ENCODE measurements around the gene SMIM45.

Gene SMIM45

DNA sequence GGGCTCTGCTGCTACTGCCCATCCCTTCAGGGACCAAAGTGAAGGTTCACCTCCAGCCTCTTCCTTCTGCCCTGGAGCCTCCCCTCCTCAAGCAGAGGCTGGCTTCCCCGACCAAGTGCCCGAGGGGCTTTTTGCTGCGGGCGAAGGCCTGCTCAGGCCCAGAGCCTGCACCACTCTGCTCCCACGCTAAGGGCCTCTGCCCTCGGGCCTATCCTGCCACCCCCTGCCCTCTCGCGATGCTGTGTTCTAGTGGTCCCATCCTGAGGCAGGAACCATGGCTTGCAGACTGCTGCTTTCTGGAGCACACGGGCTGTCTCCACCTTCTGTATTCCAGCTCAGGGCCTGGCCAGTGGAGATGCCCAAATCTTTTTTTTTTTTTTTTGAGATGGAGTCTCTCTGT is 16.4 kb upstream of the SMIM45 start:
- no peak for DNase-seq (ENCODE audit: low read depth)
- H3K4me3 ChIP-seq (ENCODE audit: low read depth, low read length): no peak overlapping the region
- TF ChIP-seq, protein P1, sequence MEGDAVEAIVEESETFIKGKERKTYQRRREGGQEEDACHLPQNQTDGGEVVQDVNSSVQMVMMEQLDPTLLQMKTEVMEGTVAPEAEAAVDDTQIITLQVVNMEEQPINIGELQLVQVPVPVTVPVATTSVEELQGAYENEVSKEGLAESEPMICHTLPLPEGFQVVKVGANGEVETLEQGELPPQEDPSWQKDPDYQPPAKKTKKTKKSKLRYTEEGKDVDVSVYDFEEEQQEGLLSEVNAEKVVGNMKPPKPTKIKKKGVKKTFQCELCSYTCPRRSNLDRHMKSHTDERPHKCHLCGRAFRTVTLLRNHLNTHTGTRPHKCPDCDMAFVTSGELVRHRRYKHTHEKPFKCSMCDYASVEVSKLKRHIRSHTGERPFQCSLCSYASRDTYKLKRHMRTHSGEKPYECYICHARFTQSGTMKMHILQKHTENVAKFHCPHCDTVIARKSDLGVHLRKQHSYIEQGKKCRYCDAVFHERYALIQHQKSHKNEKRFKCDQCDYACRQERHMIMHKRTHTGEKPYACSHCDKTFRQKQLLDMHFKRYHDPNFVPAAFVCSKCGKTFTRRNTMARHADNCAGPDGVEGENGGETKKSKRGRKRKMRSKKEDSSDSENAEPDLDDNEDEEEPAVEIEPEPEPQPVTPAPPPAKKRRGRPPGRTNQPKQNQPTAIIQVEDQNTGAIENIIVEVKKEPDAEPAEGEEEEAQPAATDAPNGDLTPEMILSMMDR (IDR thresholded peaks at IDR 0.05; ENCODE audit: insufficient read depth, low read depth, low read length, missing control alignments): no peak

DNA sequence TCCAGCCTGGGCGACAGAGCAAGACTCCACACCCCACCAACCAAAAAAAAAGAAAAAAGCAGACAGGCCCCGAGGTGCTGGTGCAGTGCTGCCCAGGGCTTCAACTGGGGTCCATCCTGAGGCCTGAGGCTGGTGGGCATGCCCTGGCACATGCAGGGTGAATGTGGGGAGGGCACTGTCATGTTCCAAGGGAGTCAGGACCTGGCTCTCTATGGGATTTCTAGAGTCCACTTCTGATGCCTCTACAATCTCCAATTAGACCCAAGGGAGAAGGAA is 15.1 kb upstream of the SMIM45 start:
- TF ChIP-seq, protein P1 (IDR thresholded peaks at IDR 0.05; ENCODE audit: insufficient read depth, low read depth, low read length, missing control alignments): no peak
- DNase-seq (ENCODE audit: low read depth): no peak
- H3K4me3 ChIP-seq (ENCODE audit: low read depth, low read length): peak overlapping the region; percentile 1; the same call in 1 of the 2 replicates

DNA sequence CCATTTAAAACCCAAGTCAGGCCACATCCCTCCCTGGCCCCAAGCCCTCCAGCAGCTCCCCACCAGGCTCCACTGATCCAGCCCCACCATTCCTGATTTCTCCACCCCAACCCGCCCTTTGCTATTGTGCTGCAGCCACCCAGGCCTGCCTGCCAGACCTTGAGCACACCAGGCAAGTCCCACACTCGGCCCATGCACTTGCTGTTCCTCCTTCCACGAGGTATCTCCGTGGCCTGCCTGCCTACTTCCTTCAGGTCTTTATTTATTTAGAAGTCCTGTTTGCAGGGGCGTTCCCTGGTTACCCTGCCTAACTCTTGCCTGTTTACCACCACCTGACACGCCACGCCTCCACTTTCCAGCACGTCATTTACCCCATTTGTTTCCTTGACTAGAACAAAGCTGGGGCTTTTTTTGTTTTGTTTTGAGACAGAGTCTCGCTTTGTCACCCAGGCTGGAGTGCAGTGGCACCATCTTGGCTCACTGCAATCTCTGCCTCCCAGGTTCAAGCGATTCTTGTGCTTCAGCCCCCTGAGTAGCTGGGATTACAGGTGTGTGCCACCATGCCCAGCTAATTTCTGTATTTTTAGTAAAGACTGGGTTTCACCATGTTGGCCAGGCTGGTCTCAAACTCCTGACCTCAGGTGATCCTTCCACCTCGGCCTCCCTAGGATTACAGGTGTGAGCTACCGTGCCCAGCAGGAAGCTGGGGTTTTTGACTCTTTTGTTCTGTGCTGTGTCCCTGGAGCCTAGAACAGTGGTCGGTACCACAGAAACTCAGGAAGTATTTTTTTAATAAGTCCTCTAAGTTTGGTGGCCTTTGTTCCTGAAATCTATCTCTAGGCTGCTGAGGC is 11.7 kb upstream of the SMIM45 start:
- DNase-seq (ENCODE audit: low read depth): peak; percentile 98
- peak overlapping the region; percentile 67 for H3K4me3 ChIP-seq (ENCODE audit: low read depth, low read length)
- TF ChIP-seq, protein P1 (IDR thresholded peaks at IDR 0.05; ENCODE audit: insufficient read depth, low read depth, low read length, missing control alignments): no peak

DNA sequence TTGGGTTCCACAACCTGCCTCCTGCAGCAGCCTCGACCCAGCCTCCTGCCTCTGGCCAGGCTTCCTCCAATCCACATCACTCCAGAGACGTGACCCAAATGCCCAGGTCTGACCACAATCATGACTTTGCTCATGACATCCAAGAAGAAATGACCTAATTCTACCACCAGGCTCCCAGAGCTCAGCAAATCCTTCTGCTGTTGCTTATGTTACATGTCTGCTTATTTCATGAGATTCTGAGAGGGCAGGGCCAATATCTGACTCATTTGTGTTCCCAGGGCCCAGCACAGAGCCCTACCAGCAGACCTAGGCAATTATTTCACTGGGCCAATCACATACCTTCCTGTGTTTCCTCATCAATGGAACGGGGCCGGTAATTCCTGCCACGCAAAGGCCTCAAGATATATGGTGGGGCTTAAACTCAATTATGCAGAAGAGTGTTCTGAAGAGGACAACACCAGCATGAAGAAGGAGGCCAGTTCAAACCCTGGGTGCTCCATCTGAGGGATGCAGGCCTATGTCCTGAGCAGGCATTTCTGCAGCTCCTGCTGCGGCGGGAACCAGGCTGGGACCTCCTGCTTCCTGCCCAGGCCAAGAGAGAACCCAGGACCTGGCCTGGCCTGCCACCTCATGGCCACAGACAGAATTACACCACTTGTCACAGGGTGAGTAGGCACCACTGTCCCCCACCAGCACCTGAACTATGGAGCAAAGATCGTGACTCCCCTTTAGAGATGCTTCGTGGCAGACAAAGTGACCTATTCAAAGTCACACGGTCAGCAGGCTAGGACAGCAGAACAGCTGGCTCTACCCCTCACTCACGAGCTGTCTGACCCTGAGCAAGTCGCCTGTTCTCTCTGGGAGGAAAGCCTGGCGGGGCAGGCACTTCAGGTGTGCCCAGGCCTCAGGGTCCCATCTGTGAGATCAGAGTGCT is 10.9 kb upstream of the SMIM45 start:
- peak; percentile 91 for DNase-seq (ENCODE audit: low read depth)
- TF ChIP-seq, protein P1 (IDR thresholded peaks at IDR 0.05; ENCODE audit: insufficient read depth, low read depth, low read length, missing control alignments): peak; percentile 89
- peak overlapping the region; percentile 43 for H3K4me3 ChIP-seq (ENCODE audit: low read depth, low read length)

DNA sequence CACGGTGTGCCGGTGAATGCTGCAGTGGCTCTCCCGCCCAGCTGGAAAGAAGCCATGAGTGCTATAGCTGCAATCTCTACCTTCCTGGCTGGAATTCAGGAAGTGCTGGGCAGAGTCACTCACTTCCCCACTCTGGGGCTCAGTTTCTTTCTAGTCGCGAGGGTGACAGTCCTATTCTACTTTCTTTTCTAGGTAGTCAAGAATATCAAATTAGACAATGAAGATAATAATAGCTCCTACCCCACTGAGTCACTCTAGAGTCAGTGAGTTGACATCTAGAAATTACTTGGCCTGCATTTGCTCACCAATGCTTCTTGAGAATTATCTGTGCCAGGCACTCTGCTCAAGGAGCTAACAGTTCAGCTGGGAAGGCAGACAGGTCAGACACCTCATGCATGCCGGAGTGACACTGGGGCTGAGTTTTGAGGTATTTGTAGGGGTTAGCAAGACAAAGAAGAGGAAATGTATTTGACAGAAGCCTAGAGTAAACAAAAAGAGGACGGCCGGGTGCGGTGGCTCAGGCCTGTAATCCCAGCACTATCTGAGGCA is 8.2 kb upstream of the SMIM45 start:
- no peak overlapping the region for H3K4me3 ChIP-seq (ENCODE audit: low read depth, low read length)
- DNase-seq (ENCODE audit: low read depth): peak; percentile 17
- TF ChIP-seq, protein P1 (IDR thresholded peaks at IDR 0.05; ENCODE audit: insufficient read depth, low read depth, low read length, missing control alignments): no peak

DNA sequence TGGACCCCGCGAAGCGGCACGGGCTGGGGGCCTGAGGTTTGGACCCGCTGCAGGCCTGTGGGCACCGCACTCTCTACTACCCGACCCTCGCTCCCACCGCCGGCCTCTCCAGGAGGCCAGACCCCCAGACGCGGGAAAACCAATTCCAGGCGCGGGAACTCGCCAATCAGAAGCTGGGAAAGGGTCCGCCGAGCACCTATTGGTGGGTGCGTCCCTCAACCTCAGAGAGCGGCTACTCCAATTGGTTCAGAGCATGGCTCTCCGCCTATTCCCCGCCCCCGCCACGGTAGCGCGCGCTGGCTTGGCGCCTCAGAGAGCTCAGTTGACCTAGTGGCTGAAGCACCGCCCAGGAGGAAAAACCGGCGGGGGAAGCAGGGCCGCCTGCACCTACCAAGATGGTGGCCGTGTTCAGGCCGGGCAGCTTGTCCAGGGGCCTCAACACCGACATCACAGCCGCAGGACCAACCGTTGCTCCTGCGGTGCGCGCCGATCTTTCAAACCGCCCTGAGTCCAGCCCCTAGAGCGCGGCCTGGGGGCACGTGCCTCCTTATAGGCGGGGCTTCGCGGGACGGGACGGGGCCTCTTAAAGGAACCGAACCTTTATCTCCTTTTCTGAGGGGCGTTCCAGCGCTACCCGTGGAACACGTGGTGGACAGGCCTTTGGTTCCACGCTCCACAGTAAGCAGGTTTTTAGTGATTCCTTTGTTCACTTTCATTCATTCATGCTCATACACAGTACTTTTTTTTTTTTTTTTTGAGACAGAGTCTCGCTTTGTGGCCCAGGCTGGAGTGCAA is 5.1 kb upstream of the SMIM45 start, which contains the start of gene CENPM:
TSS of gene CENPM (minus strand) at position 524 of the 795 bp plus-strand sequence. CDS start at position 448, 76 bp downstream.
- peak within 1 kb of the TSS; percentile 80 for H3K4me3 ChIP-seq (ENCODE audit: low read depth, low read length)
- TF ChIP-seq, protein P1 (IDR thresholded peaks at IDR 0.05; ENCODE audit: insufficient read depth, low read depth, low read length, missing control alignments): no peak
- DNase-seq (ENCODE audit: low read depth): peak; percentile 96
